B cell (primary cell): ENCODE measurements around the gene XRRA1. TPM values are rescaled to one million over a fixed set of nuclear protein-coding genes. Genes with fewer than 3 reads are reported as not detected.

ENCODE experiments used
- ATAC-seq: fragments of 200-7000 bp; cut with Tn5 transposase; one replicate; pipeline ENCODE4 v1.10.0; 2021; ENCODE audit warnings: low read depth, mild to moderate bottlenecking, moderate number of reproducible peaks, moderate library complexity
- CTCF ChIA-PET: fragments of 350-600 bp; sonication (Branson Sonifier 250); formaldehyde crosslinking; loops from one replicate; lab custom pipeline; 2021; ENCODE audit warnings: antibody characterized with exemption, inconsistent platforms; lab: Charles Lee
- POLR2A ChIA-PET: fragments of 350-600 bp; sonication (Branson Sonifier 250); formaldehyde crosslinking; loops from one replicate; lab custom pipeline; 2021; ENCODE audit warnings: antibody characterized with exemption; lab: Charles Lee
- DNase-seq: peaks from one replicate; pipeline ENCODE4 v3.0.0; 2013
- H2AFZ ChIP-seq: 2 replicates; pipeline ENCODE4 v1.6.1; 2012; ENCODE audit warnings: mild to moderate bottlenecking, low read depth, low read length; ENCODE audit not compliant: insufficient read depth, poor library complexity, severe bottlenecking
- H3K27ac ChIP-seq, 2 donors: 1 replicate in 1 of 2; 2 replicates in 1 of 2; pipeline ENCODE4 v1.5.1; 2012 to 2013; ENCODE audit warnings: low read length in 2 of 2, mild to moderate bottlenecking in 2 of 2, moderate library complexity in 1 of 2
- H3K27me3 ChIP-seq, 4 experiments: fragments of 200-600 bp in 1 of 4; sonication (generic) in 1 of 4; replicated peaks in 1 of 4; 1 replicate in 2 of 4; 2 replicates in 2 of 4; pipeline versions ENCODE4 v1.6.1 to v1.7.0; 2013 to 2016; ENCODE audit warnings: low read length in 3 of 4, mild to moderate bottlenecking in 2 of 4, mixed read lengths in 1 of 4, moderate library complexity in 1 of 4; ENCODE audit not compliant: insufficient read depth in 4 of 4, control insufficient read depth in 3 of 4; ENCODE audit errors: control extremely low read depth in 1 of 4
- H3K36me3 ChIP-seq, 2 experiments: replicated peaks in 1 of 2; 1 replicate in 1 of 2; 2 replicates in 1 of 2; pipeline versions ENCODE4 v1.6.1 to v1.7.1; 2013; ENCODE audit warnings: low read length in 1 of 2; ENCODE audit not compliant: insufficient read depth in 2 of 2, control insufficient read depth in 1 of 2; ENCODE audit errors: control extremely low read depth in 1 of 2, extremely low read depth in 1 of 2
- H3K4me1 ChIP-seq, 2 donors: fragments of 200-600 bp in 1 of 2; sonication (generic) in 1 of 2; 1 replicate in 1 of 2; 2 replicates in 1 of 2; pipeline versions ENCODE4 v1.5.1 to v1.6.1; 2013 to 2017; ENCODE audit warnings: low read length in 2 of 2; ENCODE audit not compliant: control insufficient read depth in 2 of 2, insufficient read depth in 2 of 2
- H3K4me2 ChIP-seq: replicated peaks from 2 replicates; pipeline ENCODE3; 2012; ENCODE audit warnings: mild to moderate bottlenecking, low read depth, low read length; ENCODE audit not compliant: poor library complexity, severe bottlenecking
- H3K4me3 ChIP-seq, 5 experiments: fragments of 200-600 bp in 1 of 5; sonication (generic) in 1 of 5; 1 replicate in 3 of 5; 2 replicates in 2 of 5; pipeline versions ENCODE4 v1.5.1 to v1.7.0; 2011 to 2016; ENCODE audit warnings: low read length in 4 of 5, mild to moderate bottlenecking in 4 of 5, low read depth in 2 of 5, control low read depth in 1 of 5, moderate library complexity in 1 of 5; ENCODE audit not compliant: insufficient read depth in 1 of 5; ENCODE audit errors: control extremely low read depth in 1 of 5, extremely low read depth in 1 of 5
- H3K79me2 ChIP-seq: fragments of 200-600 bp; sonication (generic); one replicate; pipeline ENCODE4 v1.6.0; 2016; ENCODE audit warnings: low read length; ENCODE audit not compliant: control insufficient read depth, insufficient read depth
- H3K9ac ChIP-seq: fragments of 200-600 bp; sonication (generic); 2 replicates; pipeline ENCODE4 v1.6.1; 2017; ENCODE audit warnings: mild to moderate bottlenecking, low read length, moderate library complexity
- H3K9me3 ChIP-seq, 3 donors: one replicate each; pipeline versions ENCODE4 v1.6.1 to v1.7.1; 2013; ENCODE audit warnings: low read length in 2 of 3; ENCODE audit not compliant: control insufficient read depth in 2 of 3, insufficient read depth in 1 of 3; ENCODE audit errors: control extremely low read depth in 1 of 3
- H4K20me1 ChIP-seq: 2 replicates; pipeline ENCODE4 v1.6.0; 2012; ENCODE audit warnings: mild to moderate bottlenecking, low read length; ENCODE audit not compliant: insufficient read depth, control insufficient read depth, poor library complexity, severe bottlenecking
- H3K27ac Mint-ChIP-seq: one replicate; pipeline ENCODE4 v1.8.0; 2021; ENCODE audit warnings: mixed read lengths
- H3K27me3 Mint-ChIP-seq: one replicate; pipeline ENCODE4 v1.8.0; 2021; ENCODE audit warnings: mixed read lengths
- H3K4me1 Mint-ChIP-seq: one replicate; pipeline ENCODE4 v1.8.0; 2021; ENCODE audit warnings: mixed read lengths
- H3K4me3 Mint-ChIP-seq: one replicate; pipeline ENCODE4 v1.8.0; 2021; ENCODE audit warnings: mixed read lengths
- H3K9me3 Mint-ChIP-seq: one replicate; pipeline ENCODE4 v1.8.0; 2022; ENCODE audit warnings: mixed read lengths; ENCODE audit not compliant: insufficient read depth
- CTCF ChIP-seq: fragments of 200-600 bp; IDR thresholded peaks from one replicate; pipeline ENCODE4 v1.8.0; 2022; ENCODE audit warnings: antibody characterized with exemption, mild to moderate bottlenecking
- EZH2 ChIP-seq: IDR thresholded peaks from 2 replicates; pipeline ENCODE4 v1.6.1; 2012; ENCODE audit warnings: borderline replicate concordance, low read depth, mild to moderate bottlenecking, moderate library complexity, low read length; ENCODE audit not compliant: insufficient read depth, poor library complexity, severe bottlenecking
- WGBS: methylation state at CpG from one replicate; pipeline ENCODE4 v1.1.5; 2013; ENCODE audit warnings: missing lambda C conversion rate; ENCODE audit not compliant: insufficient coverage; 5-methylcytosine and 5-hydroxymethylcytosine counted together
- intact Hi-C: fragments of 100-400 bp; cut with micrococcal nuclease; formaldehyde crosslinking; loops from one replicate; pipeline ENCODE4 v1.10.0; 2022
- polyA plus RNA-seq: library from polyadenylated mRNA; depleted of rRNA; stranded (reverse); fragments of >200 nt; gene quantifications from 2 replicates; pipeline ENCODE4 v1.2.3, GENCODE V29; 2012
- total RNA-seq, 2 donors: library from RNA; stranded (reverse); fragments of 120-200 nt in 1 of 2; gene quantifications; 1 replicate in 1 of 2; 2 replicates in 1 of 2; pipeline versions ENCODE4 v1.2.3 to v1.2.4, GENCODE V29; 2013 to 2022

XRRA1 gene
- total and polyA plus RNA-seq, 2 donors (not counting 1 experiment from before 2014, with no cell fraction given) = 6.9 to 80.8 TPM

- WGBS = 92% methylated on average over 2 of the region's 4 CpGs
- intact Hi-C loops = no loop called here
- Histone ChIP-seq H2AFZ (no peak overlapping the region), H3K36me3 (peaks cover 0 to 11% of the 10 kb centered on the region in 2 experiments), H3K27ac (no peak overlapping the region), H3K4me2 (no peak overlapping the region), H3K9ac (no peak overlapping the region), H3K79me2 (no peaks in the 10 kb centered on the region), H3K4me3 (no peak overlapping the region), H3K9me3 (no peaks in the 10 kb centered on the region), H3K4me1 (no peaks in the 10 kb centered on the region), H4K20me1 (no peaks in the 10 kb centered on the region), H3K27me3 (no peaks in the 10 kb centered on the region)
- ATAC-seq = no peak
- H3K4me3 Mint-ChIP-seq = no peak overlapping the region
- peaks cover 2% of the 10 kb centered on the region for H3K4me1 Mint-ChIP-seq
- H3K9me3 Mint-ChIP-seq = no peaks in the 10 kb centered on the region
- TF ChIP-seq CTCF = no peak
- no peak for TF ChIP-seq EZH2
- no peaks in the 10 kb centered on the region for H3K27me3 Mint-ChIP-seq
- no peak for DNase-seq
- H3K27ac Mint-ChIP-seq = no peak overlapping the region
- ChIA-PET CTCF (no interaction called here), POLR2A (no interaction called here)
Observed at GRCh38 chr11:74853223-74853622, 95.7 kb downstream of the XRRA1 start.

DNA sequence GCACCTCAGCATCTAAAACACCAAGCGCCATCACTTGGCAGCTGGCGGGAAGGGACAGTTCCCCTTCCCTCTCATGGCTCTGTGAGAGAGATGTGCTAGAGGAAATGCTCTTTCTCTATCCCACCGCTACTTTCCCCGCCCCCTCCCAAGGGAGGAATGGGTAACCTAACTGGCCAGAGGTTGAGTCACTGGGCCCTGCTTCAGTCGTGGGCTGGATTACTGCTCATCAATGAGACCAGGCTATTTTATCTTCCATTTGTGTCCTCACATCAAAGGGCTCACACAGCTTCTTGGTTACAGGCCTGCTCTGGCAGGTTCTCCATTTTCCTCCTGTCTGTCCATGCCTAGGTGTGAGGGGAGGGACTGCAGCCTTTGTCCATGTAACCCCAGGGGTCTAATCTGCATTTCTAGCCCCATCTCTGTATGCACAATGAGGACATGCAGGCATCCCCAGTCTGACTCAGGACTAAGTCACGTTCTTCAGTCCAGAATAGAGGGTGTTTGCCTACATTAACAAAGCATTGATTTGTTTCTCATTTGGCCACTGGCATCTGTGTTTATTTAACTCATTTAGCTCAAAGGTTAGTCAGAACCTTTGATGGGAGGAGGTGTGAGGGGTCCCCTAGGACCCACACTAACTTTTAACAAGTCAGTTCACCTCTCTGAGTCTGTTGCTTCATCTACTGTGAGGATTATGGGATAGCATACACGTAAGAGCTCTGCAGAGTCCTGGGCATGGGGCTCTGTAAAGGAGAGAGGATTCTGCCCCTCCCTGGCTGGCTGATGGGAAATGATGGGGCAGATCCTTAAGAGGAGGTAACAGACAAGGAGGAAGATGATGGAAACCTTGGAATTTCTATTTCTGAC is 99.1 kb downstream of the XRRA1 start:
- H2AFZ ChIP-seq = no peak overlapping the region
- H3K4me1 ChIP-seq = peaks cover 8 to 9% of the 10 kb centered on the region in 2 donors
- no peak overlapping the region for H3K4me2 ChIP-seq
- no peak overlapping the region for H3K4me3 ChIP-seq
- no peak overlapping the region for H3K9ac ChIP-seq
- 72% methylated on average over 4 of the region's 7 CpGs for WGBS
- peaks cover 17% of the 10 kb centered on the region for H3K4me1 Mint-ChIP-seq
- no peak for DNase-seq
- ATAC-seq = no peak
- no peaks in the 10 kb centered on the region for H4K20me1 ChIP-seq
- H3K27me3 ChIP-seq = no peaks in the 10 kb centered on the region
- H3K27ac Mint-ChIP-seq = no peak overlapping the region
- TF ChIP-seq EZH2 (no peak), CTCF (no peak)
- ChIA-PET CTCF (no interaction called here), POLR2A (no interaction called here)
- no peaks in the 10 kb centered on the region for H3K27me3 Mint-ChIP-seq
- intact Hi-C loops = no loop called here
- no peaks in the 10 kb centered on the region for H3K9me3 Mint-ChIP-seq
- no peaks in the 10 kb centered on the region for H3K79me2 ChIP-seq
- H3K27ac ChIP-seq = no peak overlapping the region
- no peak overlapping the region for H3K4me3 Mint-ChIP-seq
- no peaks in the 10 kb centered on the region for H3K9me3 ChIP-seq
- peaks cover 0 to 11% of the 10 kb centered on the region in 2 experiments for H3K36me3 ChIP-seq
